GM21528 (cell line): ENCODE data around the gene TNFAIP3.

Experiments used
- ATAC-seq: cut with Tn5 transposase; IDR thresholded peaks from one replicate; pipeline ENCODE4 v1.9.1; 2021; ENCODE audit warnings: mild to moderate bottlenecking, moderate library complexity; ENCODE audit not compliant: unreplicated experiment, low FRiP score

Gene TNFAIP3

GRCh38 chr6:137862419-137863090, 4.5 kb upstream of the TNFAIP3 start:
- no peak for ATAC-seq

- ATAC-seq = no peak
Observed at GRCh38 chr6:137863091-137863797, 3.8 kb upstream of the TNFAIP3 start.

GRCh38 chr6:137864812-137865508, 2.1 kb upstream of the TNFAIP3 start:
- ATAC-seq = no peak

- ATAC-seq = peak; percentile 42
Observed at GRCh38 chr6:137866200-137866913, 702 bp upstream of the TNFAIP3 start.

- peak; percentile 6 for ATAC-seq
Observed at GRCh38 chr6:137867685-137868509, 838 bp downstream of the TNFAIP3 start.

- ATAC-seq = no peak
Observed at GRCh38 chr6:137868721-137869548, 1.9 kb downstream of the TNFAIP3 start.

- ATAC-seq = no peak
Observed at GRCh38 chr6:137869549-137870307, 2.7 kb downstream of the TNFAIP3 start.

GRCh38 chr6:137870308-137870644, 3.2 kb downstream of the TNFAIP3 start:
- no peak for ATAC-seq

GRCh38 chr6:137870744-137871247, 3.7 kb downstream of the TNFAIP3 start:
- no peak for ATAC-seq

- no peak for ATAC-seq
Observed at GRCh38 chr6:137871291-137871690, 4.2 kb downstream of the TNFAIP3 start.

- no peak for ATAC-seq
Observed at GRCh38 chr6:137871831-137872454, 4.9 kb downstream of the TNFAIP3 start.

GRCh38 chr6:137872581-137873115, 5.6 kb downstream of the TNFAIP3 start:
- no peak for ATAC-seq

GRCh38 chr6:137873273-137873762, 6.3 kb downstream of the TNFAIP3 start:
- ATAC-seq = peak; percentile 52

- no peak for ATAC-seq
Observed at GRCh38 chr6:137874204-137875057, 7.4 kb downstream of the TNFAIP3 start.

- no peak for ATAC-seq
Observed at GRCh38 chr6:137875058-137875520, 8.0 kb downstream of the TNFAIP3 start.

GRCh38 chr6:137875606-137876005, 8.5 kb downstream of the TNFAIP3 start:
- no peak for ATAC-seq
